Medulla oblongata (tissue), 1 donor: ENCODE data around the gene PATJ.
"Not testable (repeated sequence)": the region's sequence is repeated elsewhere in the genome, so short reads cannot be mapped to it uniquely, and the experiment has no call there.

Source experiments
- DNase-seq: peaks from one replicate; pipeline ENCODE4 v3.0.0-alpha.2; 2015; ENCODE audit errors: extremely low spot score

PATJ gene

GRCh38 chr1:61748566-61748965, 6.3 kb downstream of the PATJ start:
- DNase-seq, result no peak

DNA sequence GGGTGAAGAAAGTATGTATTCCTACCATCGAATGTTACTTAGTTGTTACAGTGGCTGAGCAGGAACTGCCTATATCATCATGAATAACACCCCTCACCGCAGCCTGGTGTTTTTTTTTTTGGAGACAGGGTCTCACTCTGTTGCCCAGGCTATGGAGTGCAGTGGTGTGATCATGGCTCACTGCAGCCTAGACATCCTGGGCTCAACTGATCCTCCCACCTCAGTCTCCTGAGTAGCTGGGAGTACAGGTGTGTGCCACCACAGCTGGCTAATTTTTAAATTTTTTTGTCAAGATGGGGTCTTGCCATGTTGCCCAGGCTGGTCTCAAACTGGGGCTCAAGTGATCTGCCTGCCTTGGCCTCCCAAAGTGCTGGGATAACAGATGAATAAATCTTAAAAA, 7.3 kb downstream of the PATJ start:
- DNase-seq, result no peak

DNA sequence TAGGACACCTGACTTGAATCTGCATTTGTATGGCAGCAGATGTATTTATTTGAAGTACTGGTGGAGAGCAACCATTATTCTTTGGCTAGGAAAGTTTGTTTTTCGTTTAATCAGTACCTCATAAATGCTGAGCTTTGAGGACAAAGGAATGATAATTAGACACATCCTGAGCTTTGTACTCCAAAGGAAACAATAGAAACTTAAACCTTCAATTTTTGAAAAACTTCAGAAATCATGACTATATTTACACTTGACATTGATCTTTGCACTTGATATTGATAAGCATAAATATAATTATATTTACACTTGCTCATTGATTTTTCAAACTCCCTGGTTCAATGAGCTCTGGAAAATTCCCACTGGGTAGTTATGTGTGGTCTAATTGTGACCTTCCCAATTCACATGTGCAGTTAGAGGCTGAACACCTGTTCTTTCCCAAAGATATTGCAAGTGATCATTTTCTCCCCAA, 10.7 kb downstream of the PATJ start:
- no peak for DNase-seq

DNA sequence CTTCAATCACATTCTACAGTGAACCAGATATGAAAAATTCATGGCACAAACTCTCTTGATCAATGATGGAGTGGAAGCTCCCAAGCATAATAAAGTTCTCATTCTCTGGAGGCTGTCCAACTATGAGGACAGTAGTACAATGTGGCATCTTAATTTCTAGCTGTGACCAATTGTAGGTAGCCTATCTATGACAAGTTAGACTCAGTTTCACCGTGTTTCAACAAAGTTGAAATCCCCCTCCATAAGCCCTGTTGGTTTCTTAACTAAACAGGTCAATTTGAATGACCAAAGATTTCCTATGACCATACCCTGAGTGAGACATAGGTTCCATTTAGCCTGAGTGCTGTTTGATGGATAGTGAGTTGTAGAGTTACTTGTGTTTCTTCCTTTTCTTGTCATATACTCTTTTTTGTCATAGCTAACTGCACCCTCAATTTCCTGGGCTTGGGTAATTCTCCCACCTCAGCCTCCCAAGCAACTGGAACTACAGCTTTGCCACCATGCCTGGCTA, 11.8 kb downstream of the PATJ start:
- DNase-seq, result no peak

DNA sequence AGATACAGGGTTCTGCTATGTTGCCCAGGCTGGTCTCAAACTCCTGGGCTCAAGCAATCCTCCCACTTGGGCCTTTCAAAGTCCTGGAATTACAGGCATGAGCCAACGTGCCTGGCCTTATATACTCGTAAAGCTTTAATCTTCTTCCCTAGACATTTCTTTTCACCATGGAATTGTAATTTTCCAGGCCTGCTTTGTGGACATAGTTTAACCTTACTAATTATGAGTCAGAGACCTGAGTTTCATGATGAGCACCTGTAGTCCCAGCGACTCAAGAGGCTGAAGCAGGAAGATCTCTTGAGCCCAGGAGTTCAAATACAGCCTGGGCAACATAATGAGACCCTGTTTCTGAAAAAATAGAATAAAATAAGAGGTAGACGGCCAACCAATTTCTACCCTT, 12.3 kb downstream of the PATJ start:
- no peak for DNase-seq

- no peak for DNase-seq
Measured at GRCh38 chr1:61756773-61757172, 14.5 kb downstream of the PATJ start.

- DNase-seq, result no peak
Measured at GRCh38 chr1:61757950-61758349, 15.7 kb downstream of the PATJ start.

GRCh38 chr1:61770131-61770530, 27.9 kb downstream of the PATJ start:
- no peak for DNase-seq

- no peak for DNase-seq
Measured at GRCh38 chr1:61776091-61776490, 33.8 kb downstream of the PATJ start.

DNA sequence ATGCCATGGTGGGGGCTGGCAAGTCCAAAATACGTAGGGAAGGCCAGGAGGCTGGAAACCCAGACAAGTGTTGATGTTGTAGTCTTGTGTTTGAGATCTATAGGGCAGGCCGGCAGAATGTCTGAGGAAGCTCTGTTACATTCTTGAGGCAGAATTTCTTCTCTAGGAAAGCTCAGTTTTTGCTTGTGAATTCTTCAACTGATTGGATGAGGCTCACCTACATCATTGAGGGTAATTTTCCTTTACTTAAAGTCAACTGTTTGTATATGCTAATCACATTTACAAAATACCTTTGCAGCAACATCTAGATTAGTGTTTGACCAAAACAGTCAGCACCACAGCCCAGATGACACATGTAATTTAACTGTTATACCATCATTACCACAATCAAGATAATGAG, 37.0 kb downstream of the PATJ start:
- no peak for DNase-seq

GRCh38 chr1:61781151-61781550, 38.9 kb downstream of the PATJ start:
- no peak for DNase-seq

DNA sequence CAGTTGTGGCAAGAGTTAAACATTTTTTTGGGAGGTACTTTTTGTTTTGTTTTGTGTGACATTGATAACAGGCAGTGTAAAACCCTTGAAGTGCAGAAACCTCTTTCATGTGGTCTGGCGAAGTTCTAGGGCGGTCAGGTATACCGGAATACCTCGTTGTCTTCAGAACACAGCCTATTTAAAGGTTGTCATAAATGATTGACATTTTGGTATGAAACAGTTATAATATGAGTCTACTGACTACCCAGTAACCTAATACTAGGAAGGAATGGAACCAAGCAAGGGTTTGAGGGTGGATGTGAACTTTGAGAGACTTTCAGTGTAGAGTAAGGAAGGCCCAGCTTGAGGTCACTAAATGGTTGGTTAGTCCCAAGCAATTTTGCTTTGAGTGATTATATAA, 40.5 kb downstream of the PATJ start:
- no peak for DNase-seq

DNA sequence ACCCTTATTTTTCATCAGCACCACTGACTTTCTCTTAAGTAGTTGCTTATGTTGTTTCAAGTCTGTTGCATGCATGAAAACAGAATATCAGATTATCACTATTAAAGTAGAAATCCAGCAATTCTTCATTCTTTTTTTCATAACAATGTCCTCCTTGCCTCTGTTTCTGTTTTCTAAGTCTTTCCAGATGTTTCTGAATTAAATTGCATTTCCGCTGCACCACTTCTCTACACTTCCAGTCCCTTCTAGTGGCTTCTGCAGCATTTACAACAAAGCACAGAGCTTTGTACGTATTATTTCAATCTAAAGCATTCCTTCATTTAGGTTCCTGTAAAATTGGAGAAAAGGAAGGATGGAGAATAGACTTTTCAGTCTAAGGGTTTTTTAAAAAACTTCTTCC, 42.4 kb downstream of the PATJ start:
- DNase-seq, result no peak

DNA sequence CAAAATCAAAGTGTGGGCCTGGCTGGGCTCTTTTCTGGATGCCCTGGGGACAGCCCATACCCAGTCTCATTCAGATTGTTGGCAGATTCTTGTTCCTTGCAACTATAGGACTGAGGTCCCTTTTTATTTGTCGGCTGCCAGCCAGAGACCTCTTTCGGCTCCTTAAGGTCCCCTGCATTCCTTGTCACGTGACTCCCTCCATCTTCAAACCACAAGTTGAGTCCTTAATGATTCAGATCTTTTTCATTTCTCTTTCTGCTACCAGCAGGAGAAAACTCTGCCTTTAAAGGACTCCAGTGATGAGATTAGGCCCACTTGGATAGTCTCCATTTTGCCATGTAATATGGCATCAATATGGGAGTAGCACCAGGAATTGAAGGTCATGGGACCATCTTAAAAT, 48.6 kb downstream of the PATJ start:
- DNase-seq, result no peak

GRCh38 chr1:61797045-61797755, 54.9 kb downstream of the PATJ start:
- DNase-seq, result no peak

- not testable (repeated sequence) for DNase-seq
Measured at GRCh38 chr1:61801047-61801446, 58.8 kb downstream of the PATJ start.

GRCh38 chr1:61807606-61808140, 65.4 kb downstream of the PATJ start:
- DNase-seq, result no peak

DNA sequence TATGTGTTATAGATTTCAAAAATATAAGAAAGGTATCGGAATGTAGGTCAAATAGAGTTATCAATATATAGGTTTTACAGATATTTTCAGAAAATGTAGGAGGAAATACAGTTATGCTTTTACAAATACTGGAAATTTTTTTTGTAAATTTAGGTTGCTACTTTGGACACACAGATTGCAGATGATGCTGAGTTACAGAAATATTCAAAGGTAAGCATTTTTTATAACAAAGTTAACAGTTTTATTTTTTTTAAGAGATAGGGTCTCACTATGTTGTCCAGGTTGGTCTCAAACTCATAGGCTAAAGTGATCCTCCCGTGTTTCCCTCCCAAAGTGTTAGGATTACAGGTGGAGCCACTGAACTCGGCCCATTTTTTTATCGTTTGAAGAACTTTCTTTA, 66.0 kb downstream of the PATJ start:
- DNase-seq, result no peak

- no peak for DNase-seq
Measured at GRCh38 chr1:61808968-61809367, 66.7 kb downstream of the PATJ start.

GRCh38 chr1:61812916-61813315, 70.6 kb downstream of the PATJ start:
- DNase-seq, result no peak

DNA sequence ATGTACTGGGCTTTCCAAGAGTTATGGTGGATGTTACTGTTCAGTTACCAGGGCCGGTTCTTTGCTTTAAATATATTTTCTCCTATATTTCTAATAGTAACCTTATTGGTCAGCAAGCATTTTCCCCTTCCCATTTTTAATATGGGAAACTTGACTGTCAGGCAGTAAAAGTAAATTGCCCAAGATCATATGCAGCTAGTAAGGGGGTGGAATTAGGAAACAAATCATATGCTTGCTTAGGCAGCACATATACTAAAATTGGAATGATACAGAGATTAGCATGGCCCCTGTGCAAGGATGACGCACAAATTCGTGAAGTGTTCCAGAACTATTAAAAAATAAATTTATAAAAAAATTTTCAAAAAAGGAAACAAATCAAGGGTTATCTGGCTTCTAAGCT, 73.9 kb downstream of the PATJ start:
- no peak for DNase-seq

- no peak for DNase-seq
Measured at GRCh38 chr1:61818992-61819391, 76.7 kb downstream of the PATJ start.

- no peak for DNase-seq
Measured at GRCh38 chr1:61819421-61819820, 77.1 kb downstream of the PATJ start.

DNA sequence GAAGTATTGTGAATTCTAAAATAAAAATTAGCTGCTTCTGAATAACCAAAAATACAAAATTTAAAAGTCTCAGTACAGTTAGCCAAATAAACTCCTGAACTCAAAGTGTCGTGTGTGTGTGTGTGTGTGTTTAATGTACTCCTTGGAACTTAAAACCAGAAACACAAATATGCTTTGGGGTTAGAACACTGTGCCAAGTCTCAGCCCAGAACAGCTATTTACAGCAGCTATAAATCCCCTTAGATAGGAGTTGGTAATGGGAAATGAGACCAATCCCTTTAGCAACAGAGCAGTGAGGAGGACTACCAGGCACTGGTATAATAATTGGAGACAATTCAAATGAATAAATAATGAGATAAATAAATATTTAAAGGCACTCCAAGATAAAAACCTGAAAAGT, 83.1 kb downstream of the PATJ start:
- no peak for DNase-seq
